Lower leg skin (tissue), 3 donors: Measurements from ENCODE around the gene SLFNL1.

Experiments used
- CTCF ChIP-seq, 3 donors: fragments of 450-650 bp; IDR thresholded peaks; one replicate each; pipeline ENCODE4 v1.5.1; 2016; ENCODE audit warnings: antibody characterized with exemption in 3 of 3, mild to moderate bottlenecking in 3 of 3, moderate library complexity in 2 of 3
- POLR2A ChIP-seq, 2 donors: fragments of 450-650 bp; IDR thresholded peaks; one replicate each; pipeline ENCODE4 v1.6.1; 2016 to 2017; ENCODE audit warnings: antibody characterized with exemption in 2 of 2, mild to moderate bottlenecking in 1 of 2, moderate library complexity in 1 of 2

DNA sequence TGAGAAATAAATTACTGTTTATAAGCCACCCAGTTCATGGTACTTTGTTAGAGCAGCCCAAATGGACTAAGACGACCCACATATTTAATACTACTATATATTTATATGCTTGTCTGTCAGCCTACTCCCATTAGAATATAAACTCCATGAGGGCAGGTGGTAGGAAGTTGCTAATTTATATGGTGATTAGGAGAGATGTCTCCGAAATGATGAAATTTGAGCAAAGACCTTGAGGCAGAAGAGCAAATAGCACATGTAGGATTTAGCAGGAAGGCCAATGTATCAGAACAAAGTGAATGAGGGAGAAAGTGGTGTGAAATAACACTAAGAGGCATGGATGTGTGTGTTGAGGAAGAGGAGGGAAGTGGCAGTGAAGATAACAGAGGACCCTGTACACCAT is 10.6 kb upstream of the SLFNL1 start:
- TF ChIP-seq CTCF (IDR thresholded peaks at IDR 0.05): no peak
- no peak for TF ChIP-seq POLR2A (IDR thresholded peaks at IDR 0.05)
